ENCODE measurements around the gene NKX2-3.

The NKX2-3 gene

DNA sequence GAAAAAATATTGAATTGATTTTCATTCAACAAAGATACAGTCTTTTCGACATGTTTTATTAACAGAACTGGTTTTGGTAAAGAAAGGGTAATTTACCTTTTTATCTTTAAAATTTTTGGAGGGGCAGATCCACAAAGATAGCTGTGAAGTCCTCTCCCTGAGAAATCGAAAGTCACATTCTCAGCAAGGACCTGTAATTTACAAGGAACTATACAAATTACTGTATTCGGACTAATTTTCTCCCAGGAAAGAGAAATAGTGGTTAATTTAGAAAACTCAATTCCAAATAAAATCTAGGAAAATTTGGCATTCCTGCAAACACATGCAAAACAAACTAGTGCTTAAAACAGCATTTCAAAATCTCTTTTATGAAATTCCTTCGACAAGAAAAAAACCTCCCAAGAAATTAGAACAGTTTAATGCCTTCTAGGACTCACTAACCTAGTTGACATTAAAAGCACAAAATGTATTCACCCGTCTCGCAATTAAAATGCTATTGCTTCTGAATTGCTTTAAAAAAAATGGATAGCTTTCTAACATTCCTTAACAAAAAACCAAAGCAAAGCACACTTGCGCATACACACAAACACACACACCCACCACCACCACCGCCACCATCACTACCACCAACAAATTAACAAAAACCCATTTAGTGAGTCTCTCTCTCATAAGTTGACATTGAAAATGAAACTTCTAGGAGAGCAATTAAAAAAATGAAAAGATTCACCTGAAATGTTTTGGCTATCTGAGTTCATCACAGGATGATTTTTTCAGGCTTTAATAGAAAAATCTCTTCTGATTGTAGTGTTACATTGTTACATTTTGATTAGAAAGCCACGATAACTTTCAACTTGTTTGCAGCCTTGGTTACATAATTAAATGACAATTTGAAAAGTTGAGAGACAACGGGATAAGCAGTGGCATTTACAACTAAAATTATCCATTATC is 4.0 kb upstream of the NKX2-3 start:
- H3K9ac ChIP-seq (ENCODE audit: low read length), result no peak overlapping the region
- no peaks in the 10 kb centered on the region for H3K36me3 ChIP-seq (ENCODE audit: control insufficient read depth, insufficient read depth, low read length)
- peaks cover 100% of the 10 kb centered on the region for H3K27me3 ChIP-seq (ENCODE audit: control insufficient read depth, insufficient read depth, low read length)
- no peak overlapping the region for H3K4me3 ChIP-seq (ENCODE audit: low read depth, low read length)
- peaks cover 49% of the 10 kb centered on the region for H3K4me1 ChIP-seq (ENCODE audit: control insufficient read depth, insufficient read depth, low read length)
- no peak overlapping the region for H3K27ac ChIP-seq (ENCODE audit: low read depth, low read length)
- no peaks in the 10 kb centered on the region for H3K9me3 ChIP-seq (ENCODE audit: control insufficient read depth, insufficient read depth, low read depth, low read length)

DNA sequence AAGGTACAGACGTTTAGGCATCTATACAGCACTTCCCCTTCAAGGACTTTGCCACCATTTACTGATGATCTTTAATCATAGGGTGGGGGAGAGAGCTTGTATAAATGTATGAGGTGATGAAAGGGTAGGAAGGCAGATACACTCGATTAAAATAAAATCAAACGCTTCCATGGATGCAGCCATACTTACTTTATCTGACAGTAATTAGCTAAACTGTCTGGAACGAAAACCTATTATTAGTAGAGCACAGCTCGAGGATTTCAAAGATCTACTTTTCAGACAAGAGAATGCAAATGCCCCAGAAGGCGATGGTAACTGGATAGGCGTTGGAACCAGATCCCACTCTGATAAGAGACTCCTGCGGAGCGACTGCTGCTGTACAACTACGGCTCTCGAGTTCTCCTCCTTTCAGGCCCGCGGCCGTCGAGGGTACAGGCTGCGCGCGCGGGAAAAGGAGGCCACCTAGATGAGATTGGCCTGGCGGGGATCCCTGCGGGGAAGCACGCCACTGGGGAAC is 3.1 kb upstream of the NKX2-3 start:
- Histone ChIP-seq H3K27ac (ENCODE audit: low read depth, low read length) (no peak overlapping the region), H3K9me3 (ENCODE audit: control insufficient read depth, insufficient read depth, low read depth, low read length) (no peaks in the 10 kb centered on the region), H3K27me3 (ENCODE audit: control insufficient read depth, insufficient read depth, low read length) (peaks cover 100% of the 10 kb centered on the region), H3K36me3 (ENCODE audit: control insufficient read depth, insufficient read depth, low read length) (no peaks in the 10 kb centered on the region), H3K9ac (ENCODE audit: low read length) (no peak overlapping the region), H3K4me3 (ENCODE audit: low read depth, low read length) (no peak overlapping the region), H3K4me1 (ENCODE audit: control insufficient read depth, insufficient read depth, low read length) (peaks cover 42% of the 10 kb centered on the region)

DNA sequence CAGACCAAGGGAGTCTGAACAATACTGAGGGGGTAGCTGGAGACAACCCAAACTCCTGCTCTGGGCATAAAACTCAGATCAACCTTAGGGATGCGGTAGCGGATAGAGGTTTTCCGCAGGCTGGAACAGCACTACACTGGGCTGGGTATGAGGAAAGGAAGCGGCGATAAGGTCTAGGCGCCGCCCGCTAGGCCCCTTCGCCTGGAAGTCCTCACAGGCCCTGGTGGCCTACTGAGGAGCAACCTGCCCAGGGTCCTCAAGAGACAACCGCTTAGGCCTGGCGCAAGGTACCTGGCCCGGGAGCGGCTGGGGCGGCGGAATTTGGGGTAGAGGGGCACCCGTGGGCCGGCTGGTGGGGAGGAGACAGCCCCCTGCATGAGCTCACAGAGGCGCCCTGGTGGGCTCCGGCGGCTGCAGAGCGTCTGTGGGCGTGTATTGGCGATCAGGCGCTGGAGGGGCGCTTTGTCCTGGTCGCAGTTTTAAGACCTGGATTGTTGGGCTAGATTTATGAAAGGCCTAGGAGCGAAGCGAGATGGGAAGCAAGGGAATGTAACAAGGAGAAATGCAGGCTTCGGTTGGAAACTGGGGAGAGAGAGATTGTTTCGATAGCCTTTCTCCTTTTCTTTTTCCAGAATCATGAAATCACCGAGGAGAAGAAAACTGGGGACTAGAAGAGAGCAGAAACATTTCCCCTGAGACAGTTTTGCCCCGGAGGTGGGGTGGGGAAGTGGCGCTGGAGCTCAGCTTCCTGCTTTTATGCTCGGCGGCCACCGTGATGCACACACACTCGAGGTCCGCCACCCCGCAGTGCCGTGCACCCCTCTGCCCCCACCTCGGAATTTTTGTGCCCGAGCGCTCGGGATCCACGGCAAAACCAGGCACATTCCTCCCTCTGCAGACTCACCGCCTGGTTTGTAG is 2.4 kb upstream of the NKX2-3 start:
- Histone ChIP-seq H3K9me3 (ENCODE audit: control insufficient read depth, insufficient read depth, low read depth, low read length) (no peaks in the 10 kb centered on the region), H3K27ac (ENCODE audit: low read depth, low read length) (no peak overlapping the region), H3K4me1 (ENCODE audit: control insufficient read depth, insufficient read depth, low read length) (peaks cover 41% of the 10 kb centered on the region)

DNA sequence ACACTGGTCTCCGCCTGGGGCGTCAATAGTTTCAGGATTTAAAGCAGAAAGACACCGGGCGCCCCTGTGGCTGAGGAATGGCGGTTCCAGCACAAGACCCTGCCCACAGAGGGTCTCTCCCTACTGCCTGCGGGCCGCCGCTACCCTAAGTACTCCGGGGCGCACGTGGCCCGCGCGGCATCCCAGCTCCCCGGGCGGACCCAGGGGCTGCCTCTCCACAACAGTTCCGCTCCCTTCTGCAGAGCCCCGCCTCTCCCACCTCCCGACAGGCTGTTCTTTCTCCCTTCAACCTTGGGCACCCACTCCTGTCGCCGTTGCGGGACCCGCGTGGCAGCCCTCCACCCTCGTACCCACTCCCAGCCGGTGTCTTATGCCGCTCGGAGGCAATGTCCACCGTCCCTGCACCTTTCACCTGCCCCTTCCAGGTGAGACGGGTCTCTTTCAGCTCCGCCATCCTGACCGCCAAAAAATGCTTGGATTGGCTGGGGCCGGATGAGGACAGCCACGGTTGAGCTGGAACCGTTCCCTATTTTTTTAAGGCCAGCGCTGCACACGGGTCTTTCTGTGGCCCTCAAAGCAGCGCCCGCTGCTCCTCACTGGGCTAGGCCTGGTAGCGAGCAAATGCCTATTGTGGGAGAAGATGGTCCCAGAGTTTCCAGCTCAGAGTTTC is 1.6 kb upstream of the NKX2-3 start:
- Histone ChIP-seq H3K9ac (ENCODE audit: low read length) (no peak overlapping the region), H3K4me1 (ENCODE audit: control insufficient read depth, insufficient read depth, low read length) (peaks cover 47% of the 10 kb centered on the region), H3K36me3 (ENCODE audit: control insufficient read depth, insufficient read depth, low read length) (no peaks in the 10 kb centered on the region), H3K27ac (ENCODE audit: low read depth, low read length) (no peak overlapping the region), H3K27me3 (ENCODE audit: control insufficient read depth, insufficient read depth, low read length) (peaks cover 100% of the 10 kb centered on the region), H3K4me3 (ENCODE audit: low read depth, low read length) (peak overlapping the region; percentile 48), H3K9me3 (ENCODE audit: control insufficient read depth, insufficient read depth, low read depth, low read length) (no peaks in the 10 kb centered on the region)

More for the DNA sequence above, 2.4 kb upstream of the NKX2-3 start:
- Histone ChIP-seq H3K36me3 (ENCODE audit: control insufficient read depth, insufficient read depth, low read length) (no peaks in the 10 kb centered on the region), H3K9ac (ENCODE audit: low read length) (no peak overlapping the region), H3K4me3 (ENCODE audit: low read depth, low read length) (peak overlapping the region; percentile 48), H3K27me3 (ENCODE audit: control insufficient read depth, insufficient read depth, low read length) (peaks cover 100% of the 10 kb centered on the region)

DNA sequence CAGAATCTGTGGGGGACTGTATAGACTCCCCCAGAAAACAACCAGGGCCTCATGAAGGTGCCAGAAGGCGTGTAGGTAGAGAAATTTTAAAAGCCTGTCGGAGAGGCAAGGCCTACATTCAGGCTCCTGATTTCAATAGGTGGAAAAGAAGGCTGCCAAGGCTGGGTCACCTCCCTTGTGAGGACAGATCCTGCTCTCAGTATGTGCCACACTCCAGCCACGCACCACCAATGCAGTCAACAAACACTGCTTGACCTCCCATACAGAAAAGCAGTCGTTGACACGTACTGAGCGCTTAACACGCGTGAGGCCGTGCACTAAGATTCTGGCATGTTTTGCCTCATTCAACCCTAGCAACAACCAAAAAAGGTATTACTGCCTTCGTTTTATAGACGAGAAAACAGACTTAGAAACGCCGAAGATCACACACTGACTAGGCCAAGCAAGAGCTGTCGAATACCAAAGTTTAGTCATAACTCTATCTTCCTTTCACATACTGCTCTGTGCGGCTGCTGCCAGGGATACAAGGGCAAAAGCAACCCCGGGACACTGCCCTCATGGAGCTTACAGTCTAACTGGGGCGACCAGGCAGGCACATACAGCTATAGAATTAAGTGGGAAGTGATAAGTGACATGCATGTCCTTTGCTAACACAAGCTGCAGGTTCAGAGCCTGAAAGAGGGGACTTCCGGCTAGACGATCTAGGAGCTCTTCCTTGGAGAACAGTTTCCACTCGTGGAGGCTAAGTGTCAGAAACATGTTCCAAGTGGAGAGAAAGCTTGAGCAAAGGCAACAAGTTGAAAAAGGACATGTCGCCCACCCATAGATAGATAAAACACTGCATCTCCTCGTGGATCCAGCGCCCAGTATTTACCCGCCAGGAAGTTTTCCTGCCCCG is 797 bp upstream of the NKX2-3 start:
- H3K4me3 ChIP-seq (ENCODE audit: low read depth, low read length), result peak overlapping the region; percentile 33; the same call in 1 of the 2 replicates
- H3K27me3 ChIP-seq (ENCODE audit: control insufficient read depth, insufficient read depth, low read length), result peaks cover 100% of the 10 kb centered on the region
- no peak overlapping the region for H3K27ac ChIP-seq (ENCODE audit: low read depth, low read length)
- H3K4me1 ChIP-seq (ENCODE audit: control insufficient read depth, insufficient read depth, low read length), result peaks cover 46% of the 10 kb centered on the region
- H3K36me3 ChIP-seq (ENCODE audit: control insufficient read depth, insufficient read depth, low read length), result no peaks in the 10 kb centered on the region
- no peak overlapping the region for H3K9ac ChIP-seq (ENCODE audit: low read length)
- no peaks in the 10 kb centered on the region for H3K9me3 ChIP-seq (ENCODE audit: control insufficient read depth, insufficient read depth, low read depth, low read length)

DNA sequence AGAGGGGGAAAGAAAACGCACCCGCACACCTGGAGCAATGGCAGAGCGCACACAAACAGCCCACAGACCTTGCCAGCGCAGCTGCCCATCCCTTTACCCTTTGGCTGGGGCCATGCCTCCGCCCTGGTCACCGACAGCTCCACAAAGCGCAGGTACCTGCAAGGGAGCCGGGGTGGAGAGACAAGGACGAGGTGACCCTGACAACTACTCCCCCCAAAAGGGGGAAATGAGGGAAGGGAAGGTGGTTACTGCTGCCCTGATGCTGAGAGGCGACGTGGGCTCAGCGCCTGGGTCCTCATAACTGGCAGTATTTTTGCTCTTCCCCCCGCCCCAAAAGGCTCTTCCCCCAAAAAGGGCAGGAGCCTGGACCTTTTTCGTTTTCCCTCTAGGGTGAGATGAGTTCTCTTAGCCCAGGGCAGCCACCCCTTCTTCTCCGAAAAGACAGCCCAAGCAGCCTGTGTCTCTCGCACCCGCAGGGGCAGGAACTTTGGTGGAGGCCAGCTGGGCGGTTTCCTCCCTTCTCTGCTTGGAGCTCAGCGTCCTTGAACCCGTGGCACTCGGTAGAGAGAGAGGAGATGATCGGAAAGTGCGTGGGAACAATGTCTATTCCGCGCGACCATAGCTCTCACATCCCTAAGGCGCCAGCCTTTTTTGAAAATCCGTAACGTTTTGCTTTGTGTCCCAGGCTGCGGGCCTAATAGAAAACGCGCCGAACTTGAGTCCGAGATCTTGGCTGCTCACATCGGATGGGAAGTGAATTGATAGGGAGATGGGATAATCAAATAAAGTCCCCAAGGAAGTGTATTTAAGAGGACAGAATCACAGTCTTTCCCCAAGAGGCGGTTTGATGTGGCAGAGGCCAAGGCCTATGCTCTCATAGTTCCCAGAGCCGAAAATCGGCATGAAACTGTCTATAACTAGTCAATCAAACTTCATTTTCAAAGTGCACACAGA is 1.0 kb downstream of the NKX2-3 start:
- Histone ChIP-seq H3K4me3 (ENCODE audit: low read depth, low read length) (peak overlapping the region; percentile 33), H3K9me3 (ENCODE audit: control insufficient read depth, insufficient read depth, low read depth, low read length) (no peaks in the 10 kb centered on the region), H3K36me3 (ENCODE audit: control insufficient read depth, insufficient read depth, low read length) (no peaks in the 10 kb centered on the region), H3K27ac (ENCODE audit: low read depth, low read length) (no peak overlapping the region), H3K27me3 (ENCODE audit: control insufficient read depth, insufficient read depth, low read length) (peaks cover 100% of the 10 kb centered on the region), H3K4me1 (ENCODE audit: control insufficient read depth, insufficient read depth, low read length) (peaks cover 45% of the 10 kb centered on the region), H3K9ac (ENCODE audit: low read length) (no peak overlapping the region)

DNA sequence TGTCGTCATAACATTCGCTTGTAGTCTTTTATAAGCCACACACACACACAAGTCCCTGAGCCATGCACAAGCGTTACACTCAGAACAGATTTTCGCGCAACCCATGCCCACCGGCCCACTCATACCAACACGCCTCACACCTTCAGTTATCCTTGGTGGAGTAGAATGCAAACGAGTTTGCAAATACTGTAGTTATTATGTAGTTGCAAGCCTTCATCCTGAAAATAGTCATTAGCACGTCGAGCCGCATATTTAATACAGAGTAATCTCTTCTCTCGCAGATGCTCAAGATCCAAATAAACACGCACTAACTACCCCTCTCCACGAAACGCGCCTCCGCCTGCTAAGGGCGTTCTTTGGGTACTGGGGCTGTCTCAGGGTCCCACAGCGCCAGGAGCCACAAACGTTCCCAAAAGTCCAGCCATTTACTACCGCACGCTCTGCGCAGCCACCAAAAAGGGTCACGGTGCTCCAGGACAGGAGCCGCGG is 1.8 kb downstream of the NKX2-3 start:
- Histone ChIP-seq H3K4me1 (ENCODE audit: control insufficient read depth, insufficient read depth, low read length) (peaks cover 45% of the 10 kb centered on the region), H3K4me3 (ENCODE audit: low read depth, low read length) (peak overlapping the region; percentile 39; the same call in 1 of the 2 replicates), H3K27ac (ENCODE audit: low read depth, low read length) (no peak overlapping the region), H3K9me3 (ENCODE audit: control insufficient read depth, insufficient read depth, low read depth, low read length) (no peaks in the 10 kb centered on the region), H3K9ac (ENCODE audit: low read length) (no peak overlapping the region), H3K27me3 (ENCODE audit: control insufficient read depth, insufficient read depth, low read length) (peaks cover 100% of the 10 kb centered on the region), H3K36me3 (ENCODE audit: control insufficient read depth, insufficient read depth, low read length) (no peaks in the 10 kb centered on the region)

DNA sequence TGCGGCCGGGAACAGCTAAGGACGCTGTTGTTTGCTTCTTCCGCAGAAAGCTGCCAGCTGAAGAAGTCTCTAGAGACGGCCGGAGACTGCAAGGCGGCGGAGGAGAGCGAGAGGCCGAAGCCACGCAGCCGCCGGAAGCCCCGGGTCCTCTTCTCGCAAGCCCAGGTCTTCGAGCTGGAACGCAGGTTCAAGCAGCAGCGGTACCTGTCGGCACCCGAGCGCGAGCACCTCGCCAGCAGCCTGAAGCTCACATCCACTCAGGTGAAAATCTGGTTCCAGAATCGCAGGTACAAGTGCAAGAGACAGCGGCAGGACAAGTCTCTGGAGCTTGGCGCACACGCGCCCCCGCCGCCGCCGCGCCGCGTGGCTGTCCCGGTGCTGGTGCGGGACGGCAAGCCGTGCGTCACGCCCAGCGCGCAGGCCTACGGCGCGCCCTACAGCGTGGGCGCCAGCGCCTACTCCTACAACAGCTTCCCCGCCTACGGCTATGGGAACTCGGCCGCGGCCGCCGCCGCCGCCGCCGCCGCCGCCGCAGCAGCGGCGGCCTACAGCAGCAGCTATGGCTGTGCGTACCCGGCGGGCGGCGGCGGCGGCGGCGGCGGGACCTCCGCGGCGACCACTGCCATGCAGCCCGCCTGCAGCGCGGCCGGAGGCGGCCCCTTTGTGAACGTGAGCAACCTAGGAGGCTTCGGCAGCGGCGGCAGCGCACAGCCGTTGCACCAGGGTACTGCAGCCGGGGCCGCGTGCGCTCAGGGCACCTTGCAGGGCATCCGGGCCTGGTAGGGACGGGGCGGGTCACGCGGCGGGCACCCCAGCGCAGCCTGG is 2.4 kb downstream of the NKX2-3 start:
- H3K27me3 ChIP-seq (ENCODE audit: control insufficient read depth, insufficient read depth, low read length), result peaks cover 100% of the 10 kb centered on the region
- H3K4me3 ChIP-seq (ENCODE audit: low read depth, low read length), result peak overlapping the region; percentile 39; the same call in 1 of the 2 replicates
- H3K9ac ChIP-seq (ENCODE audit: low read length), result no peak overlapping the region
- H3K9me3 ChIP-seq (ENCODE audit: control insufficient read depth, insufficient read depth, low read depth, low read length), result no peaks in the 10 kb centered on the region
- H3K36me3 ChIP-seq (ENCODE audit: control insufficient read depth, insufficient read depth, low read length), result no peaks in the 10 kb centered on the region
- peaks cover 41% of the 10 kb centered on the region for H3K4me1 ChIP-seq (ENCODE audit: control insufficient read depth, insufficient read depth, low read length)
- H3K27ac ChIP-seq (ENCODE audit: low read depth, low read length), result no peak overlapping the region

Data from HUES6 (cell line).